Urinary bladder (tissue), 4 donors: ENCODE data around the gene OBI1. TPM values are rescaled to one million over a fixed set of nuclear protein-coding genes. Genes with fewer than 3 reads are reported as not detected.
A peak's percentile ranks its signal among the peaks of the same experiment; 100 is the strongest.

ENCODE experiments used
- DNase-seq: peaks from one replicate; pipeline ENCODE4 v3.0.0-alpha.2; 2015; ENCODE audit errors: extremely low spot score
- H3K27ac ChIP-seq: one replicate; pipeline ENCODE4 v1.5.1; 2013; ENCODE audit warnings: low read depth, mild to moderate bottlenecking, moderate library complexity
- H3K36me3 ChIP-seq: one replicate; pipeline ENCODE4 v1.6.1; 2013; ENCODE audit warnings: mild to moderate bottlenecking, moderate library complexity; ENCODE audit not compliant: insufficient read depth
- H3K4me1 ChIP-seq: one replicate; pipeline ENCODE4 v1.6.1; 2013; ENCODE audit warnings: mild to moderate bottlenecking, moderate library complexity; ENCODE audit not compliant: insufficient read depth
- H3K4me3 ChIP-seq: one replicate; pipeline ENCODE4 v1.5.1; 2013; ENCODE audit warnings: low read depth, low read length
- WGBS: extraction: QIAGEN DNeasy Blood & Tissue Kit; methylation state at CpG from one replicate; pipeline ENCODE4 v1.1.7; 2013; 5-methylcytosine and 5-hydroxymethylcytosine counted together
- polyA plus RNA-seq: library from polyadenylated mRNA; stranded (reverse); fragments of 200-250 nt; gene quantifications from one replicate; pipeline ENCODE4 v1.2.3, GENCODE V29; 2013
- total RNA-seq: library from RNA; depleted of rRNA; stranded (reverse); fragments of >200 nt; gene quantifications from one replicate; pipeline ENCODE4 v1.2.3, GENCODE V29; 2014
- donor health status: healthy with polysubstance abuse.
- donor health status: healthy.

The OBI1 gene
- total and polyA plus RNA-seq, 2 donors, result 9.2 to 29.9 TPM

DNA sequence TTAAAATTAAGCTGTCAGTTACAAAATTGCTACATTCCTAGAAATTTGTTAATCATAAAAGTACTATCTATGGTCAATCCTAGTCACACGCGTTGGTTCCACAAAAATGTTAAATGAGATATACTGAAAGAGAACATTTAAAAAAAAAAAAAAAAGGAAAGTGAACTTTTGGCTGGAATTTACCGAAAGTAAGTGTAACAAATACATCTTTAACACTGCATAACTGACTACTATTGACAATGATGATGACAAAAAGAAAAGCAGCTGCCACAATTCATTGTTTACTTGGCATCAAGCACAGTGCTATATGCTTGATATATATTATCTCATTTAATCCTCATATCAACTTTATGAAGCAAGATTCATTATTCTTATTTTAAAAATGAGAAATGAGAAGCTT lies 35.8 kb downstream of the OBI1 start:
- no peak for DNase-seq
- WGBS, result 97% methylated on average over 3 of the region's 3 CpGs
- Histone ChIP-seq H3K4me3 (no peak overlapping the region), H3K4me1 (no peaks in the 10 kb centered on the region), H3K27ac (no peak overlapping the region), H3K36me3 (peaks cover 7% of the 10 kb centered on the region)

DNA sequence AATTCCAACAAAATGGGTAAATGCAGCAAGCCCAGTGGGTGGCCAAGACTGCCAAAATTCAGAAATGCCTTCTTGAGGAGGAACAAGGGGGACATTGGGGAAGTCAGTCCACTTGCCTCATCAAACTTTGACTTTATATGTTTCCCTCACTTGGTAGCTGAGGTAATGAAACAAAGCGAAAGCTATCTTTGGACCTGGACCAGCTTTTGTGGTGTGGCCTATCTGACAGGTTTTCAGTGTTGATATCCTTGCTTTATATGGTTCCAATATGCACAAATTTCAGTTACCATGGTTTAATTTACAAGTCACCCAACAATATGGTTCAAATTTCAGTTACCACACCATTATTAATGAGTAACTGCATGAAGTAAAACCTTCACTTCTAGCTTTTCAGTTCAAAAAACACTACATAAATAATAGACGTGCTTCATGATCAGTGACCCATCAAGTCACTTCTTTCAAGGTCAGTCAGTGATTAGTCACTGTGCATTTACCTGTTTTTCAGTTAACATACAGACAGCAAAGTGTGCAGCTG lies 38.0 kb downstream of the OBI1 start:
- Histone ChIP-seq H3K36me3 (peaks cover 5% of the 10 kb centered on the region), H3K4me3 (no peak overlapping the region), H3K27ac (no peak overlapping the region), H3K4me1 (no peaks in the 10 kb centered on the region)
- DNase-seq, result no peak
- WGBS, result 95% methylated on average over 2 of the region's 2 CpGs

DNA sequence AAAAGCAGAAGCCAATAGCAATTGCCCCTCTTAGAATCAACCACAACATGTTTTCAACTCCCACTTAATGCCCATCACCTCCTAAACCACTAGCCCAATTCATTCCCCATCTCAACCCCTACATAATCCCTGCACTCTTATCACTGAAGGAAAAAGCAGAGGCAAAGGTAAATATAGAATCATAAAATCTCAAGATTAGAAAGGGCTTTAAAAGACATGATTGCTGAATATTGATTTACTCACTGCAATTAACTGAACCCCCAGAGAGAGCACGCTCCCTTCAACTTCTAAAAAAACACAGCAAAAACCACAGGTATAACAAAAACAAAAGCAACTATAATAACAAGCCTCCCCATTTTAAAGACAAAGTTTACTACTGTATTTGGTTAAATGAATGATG lies 40.5 kb downstream of the OBI1 start:
- DNase-seq, result no peak
- Histone ChIP-seq H3K4me3 (no peak overlapping the region), H3K27ac (no peak overlapping the region), H3K36me3 (peaks cover 3% of the 10 kb centered on the region), H3K4me1 (no peaks in the 10 kb centered on the region)
- 99% methylated on average over 1 of the region's 1 CpG for WGBS

DNA sequence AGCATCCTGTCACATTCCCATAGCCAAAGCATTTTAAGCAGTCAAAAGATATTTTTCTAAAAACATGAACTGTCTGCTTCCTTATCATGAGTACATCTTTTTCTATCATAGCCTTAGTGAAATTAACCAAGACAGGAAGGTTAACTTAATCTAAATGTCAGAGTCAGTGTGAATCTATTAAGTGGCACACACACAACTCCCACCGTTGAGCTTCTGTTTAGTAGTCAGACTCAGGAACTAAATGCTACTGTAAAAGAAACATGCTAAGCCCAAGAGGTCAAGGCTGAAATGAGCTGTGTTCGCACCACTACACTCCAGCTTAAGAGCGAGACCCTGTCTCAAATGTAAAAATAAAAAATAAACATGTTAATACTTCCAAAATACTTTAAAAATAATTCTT lies 47.9 kb downstream of the OBI1 start:
- no peak overlapping the region for H3K27ac ChIP-seq
- no peaks in the 10 kb centered on the region for H3K4me1 ChIP-seq
- peaks cover 3% of the 10 kb centered on the region for H3K36me3 ChIP-seq
- H3K4me3 ChIP-seq, result no peak overlapping the region
- WGBS, result 51% methylated on average over 3 of the region's 3 CpGs
- no peak for DNase-seq

DNA sequence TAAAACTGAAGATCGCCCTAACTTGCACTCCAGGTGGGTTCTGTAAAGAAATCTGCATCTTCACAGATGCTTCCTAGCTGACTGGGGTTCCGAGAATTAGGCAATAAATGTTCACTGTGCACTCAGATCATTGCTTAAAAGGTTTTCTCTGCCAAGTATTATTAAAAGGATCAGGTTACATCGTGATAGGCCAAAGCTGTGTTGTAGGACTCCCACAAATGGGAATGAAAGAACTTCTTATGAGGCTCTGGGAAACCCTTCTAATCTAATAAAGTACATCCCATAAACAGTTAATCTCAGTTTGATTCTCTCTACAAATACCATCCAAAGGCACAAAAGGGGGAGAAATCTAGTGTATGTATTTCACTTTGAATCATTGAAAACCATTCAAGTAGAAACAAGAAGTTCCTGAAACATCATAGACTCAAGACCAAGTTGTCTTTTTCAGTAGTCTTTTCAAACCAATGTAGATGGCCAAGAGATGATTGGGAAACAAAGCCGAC lies 48.5 kb downstream of the OBI1 start:
- DNase-seq, result peak; percentile 72
- H3K4me3 ChIP-seq, result no peak overlapping the region
- no peak overlapping the region for H3K27ac ChIP-seq
- no peaks in the 10 kb centered on the region for H3K4me1 ChIP-seq
- 26% methylated on average over 4 of the region's 4 CpGs for WGBS
- H3K36me3 ChIP-seq, result peaks cover under 1% of the 10 kb centered on the region

DNA sequence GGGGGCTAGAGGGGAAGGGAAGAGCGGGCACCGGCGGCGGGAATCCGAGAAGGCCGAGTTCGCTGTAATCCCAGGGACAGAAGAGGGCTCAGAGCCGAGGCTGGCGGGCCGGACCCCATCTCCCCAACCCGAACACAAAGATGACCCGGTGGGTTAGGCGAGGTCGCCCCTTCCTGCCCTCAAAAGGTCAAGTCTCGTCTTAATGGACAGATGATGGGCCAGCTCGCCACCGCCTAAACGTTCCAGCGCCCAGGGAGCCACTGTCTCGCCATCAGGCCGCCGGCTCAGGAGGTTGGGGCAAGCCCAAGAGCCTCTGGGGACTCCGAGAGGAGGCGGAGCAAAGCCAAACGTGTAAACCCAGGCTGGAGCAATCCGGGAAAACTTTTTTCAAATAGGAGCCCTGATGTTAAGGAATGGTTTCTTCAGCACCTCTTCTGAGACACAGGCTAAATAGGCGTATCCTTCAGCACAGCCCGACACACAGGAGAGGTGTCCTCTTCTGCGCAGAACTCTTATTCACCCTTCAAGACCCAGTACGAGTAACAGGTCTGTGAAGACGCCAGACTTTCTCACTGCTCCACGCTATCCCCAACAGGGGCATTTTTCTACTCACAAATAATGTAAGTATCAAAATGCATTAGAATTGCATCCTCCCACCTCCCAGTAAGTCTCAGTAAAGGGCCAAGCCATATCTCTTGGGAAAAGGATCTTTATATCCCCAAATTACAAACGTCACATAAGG lies 49.3 kb downstream of the OBI1 start:
- Histone ChIP-seq H3K36me3 (no peaks in the 10 kb centered on the region), H3K4me3 (peak overlapping the region; percentile 50), H3K27ac (no peak overlapping the region), H3K4me1 (no peaks in the 10 kb centered on the region)
- WGBS, result 15% methylated on average over 33 of the region's 33 CpGs
- no peak for DNase-seq

DNA sequence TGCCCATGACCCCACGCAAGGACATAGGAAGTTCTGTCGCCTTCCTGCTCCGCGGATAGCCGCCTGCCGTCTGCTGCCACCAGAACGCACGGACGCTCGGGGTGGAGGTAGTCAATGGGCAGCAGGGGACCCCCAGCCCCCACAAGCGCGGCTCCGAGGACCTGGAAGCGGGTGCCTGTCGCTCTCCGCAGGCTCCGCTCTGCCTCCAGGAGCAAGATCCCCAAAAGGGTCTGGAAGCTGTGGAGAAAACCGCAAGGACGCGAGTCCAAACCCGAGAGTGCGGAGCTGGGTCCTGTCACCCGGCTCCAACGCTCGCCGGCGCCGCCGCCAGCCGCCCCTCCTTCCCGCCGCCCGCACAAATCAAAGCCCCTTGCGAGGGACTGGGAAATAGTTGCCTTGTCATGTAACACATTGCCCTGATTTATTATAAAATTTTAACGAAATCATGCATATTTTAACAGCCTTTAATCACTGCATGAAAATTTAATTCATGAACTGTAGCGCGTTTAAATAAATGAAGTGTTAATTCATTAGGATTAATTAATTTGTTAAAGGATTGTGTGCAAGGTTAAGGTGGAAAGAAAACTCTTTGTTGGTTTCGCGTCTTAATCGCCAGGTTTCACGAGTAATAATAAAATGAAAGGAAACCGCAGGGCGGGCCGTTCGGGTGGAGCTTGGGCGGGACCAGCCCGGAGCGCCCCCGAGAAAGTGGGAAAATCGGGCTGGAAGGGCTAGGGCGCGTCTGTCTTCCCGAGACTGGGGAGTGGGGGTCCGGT lies 50.1 kb downstream of the OBI1 start:
- no peak for DNase-seq
- no peaks in the 10 kb centered on the region for H3K36me3 ChIP-seq

DNA sequence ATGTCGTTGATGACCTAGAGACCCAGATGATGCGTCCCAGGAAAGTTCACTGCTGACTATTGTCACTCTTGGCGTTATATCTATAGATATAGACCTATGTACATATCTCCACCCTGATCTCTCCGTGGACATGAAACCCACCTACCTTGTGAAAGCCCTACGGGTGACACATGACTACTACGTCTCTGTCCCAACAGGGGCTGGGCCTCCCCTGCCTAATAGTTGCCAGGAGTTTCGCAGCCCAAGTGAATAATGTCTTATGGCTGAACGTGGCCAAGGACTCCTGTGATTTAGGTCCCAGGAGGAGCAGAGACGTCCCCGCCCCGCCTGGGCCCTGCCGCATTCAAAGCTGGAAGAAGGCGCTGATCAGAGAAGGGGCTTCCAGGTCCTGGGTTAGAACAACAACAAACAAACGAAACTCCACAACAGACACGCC lies 50.7 kb downstream of the OBI1 start:
- Histone ChIP-seq H3K4me3 (peak overlapping the region; percentile 50), H3K4me1 (no peaks in the 10 kb centered on the region), H3K36me3 (no peaks in the 10 kb centered on the region), H3K27ac (no peak overlapping the region)
- 17% methylated on average over 15 of the region's 15 CpGs for WGBS
- DNase-seq, result no peak

More for the DNA sequence above, 50.1 kb downstream of the OBI1 start:
- Histone ChIP-seq H3K4me3 (peak overlapping the region; percentile 50), H3K4me1 (no peaks in the 10 kb centered on the region), H3K27ac (no peak overlapping the region)
- 2% methylated on average over 54 of the region's 54 CpGs for WGBS

DNA sequence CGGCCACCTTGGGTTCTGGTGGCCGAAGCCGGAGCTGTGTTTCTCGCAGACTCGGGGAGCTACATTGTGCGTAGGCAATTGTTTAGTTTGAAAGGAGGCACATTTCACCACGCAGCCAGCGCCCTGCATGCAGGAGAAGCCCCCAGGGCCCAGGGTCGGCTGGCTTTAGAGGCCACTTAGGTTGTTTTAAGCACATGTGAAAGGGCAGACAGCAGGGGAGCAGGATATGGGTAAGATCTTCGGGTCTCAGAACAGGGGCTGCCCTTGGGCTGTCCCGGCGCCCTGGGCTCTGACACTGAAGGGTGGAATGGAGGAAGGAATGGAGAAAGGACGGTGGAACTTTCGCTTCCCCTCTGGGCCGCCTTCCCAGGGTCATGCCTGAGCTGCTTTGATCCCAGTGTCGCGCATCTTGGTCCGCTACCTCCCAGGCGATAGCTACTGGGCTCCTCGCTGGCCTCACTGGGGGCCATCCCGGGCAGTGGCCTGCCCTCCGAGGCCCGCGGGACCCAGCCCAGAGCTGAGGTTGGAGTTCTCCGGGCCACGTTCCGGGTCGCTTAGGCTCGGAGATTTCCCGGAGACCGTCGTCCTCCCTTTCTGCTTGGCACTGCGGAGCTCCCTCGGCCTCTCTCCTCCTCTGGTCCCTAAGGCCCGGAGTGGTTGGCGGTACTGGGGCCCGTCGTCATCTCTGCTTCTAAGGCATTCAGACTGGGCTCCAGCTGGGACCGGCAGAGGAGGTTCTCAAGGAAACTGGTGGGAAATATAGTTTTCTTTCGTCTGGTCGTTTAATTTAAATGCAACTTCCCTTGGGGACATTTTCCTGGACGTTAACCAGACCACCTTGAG lies 51.3 kb downstream of the OBI1 start:
- Histone ChIP-seq H3K27ac (no peak overlapping the region), H3K4me3 (no peak overlapping the region), H3K4me1 (no peaks in the 10 kb centered on the region), H3K36me3 (no peaks in the 10 kb centered on the region)
- 18% methylated on average over 42 of the region's 42 CpGs for WGBS
- DNase-seq, result no peak

DNA sequence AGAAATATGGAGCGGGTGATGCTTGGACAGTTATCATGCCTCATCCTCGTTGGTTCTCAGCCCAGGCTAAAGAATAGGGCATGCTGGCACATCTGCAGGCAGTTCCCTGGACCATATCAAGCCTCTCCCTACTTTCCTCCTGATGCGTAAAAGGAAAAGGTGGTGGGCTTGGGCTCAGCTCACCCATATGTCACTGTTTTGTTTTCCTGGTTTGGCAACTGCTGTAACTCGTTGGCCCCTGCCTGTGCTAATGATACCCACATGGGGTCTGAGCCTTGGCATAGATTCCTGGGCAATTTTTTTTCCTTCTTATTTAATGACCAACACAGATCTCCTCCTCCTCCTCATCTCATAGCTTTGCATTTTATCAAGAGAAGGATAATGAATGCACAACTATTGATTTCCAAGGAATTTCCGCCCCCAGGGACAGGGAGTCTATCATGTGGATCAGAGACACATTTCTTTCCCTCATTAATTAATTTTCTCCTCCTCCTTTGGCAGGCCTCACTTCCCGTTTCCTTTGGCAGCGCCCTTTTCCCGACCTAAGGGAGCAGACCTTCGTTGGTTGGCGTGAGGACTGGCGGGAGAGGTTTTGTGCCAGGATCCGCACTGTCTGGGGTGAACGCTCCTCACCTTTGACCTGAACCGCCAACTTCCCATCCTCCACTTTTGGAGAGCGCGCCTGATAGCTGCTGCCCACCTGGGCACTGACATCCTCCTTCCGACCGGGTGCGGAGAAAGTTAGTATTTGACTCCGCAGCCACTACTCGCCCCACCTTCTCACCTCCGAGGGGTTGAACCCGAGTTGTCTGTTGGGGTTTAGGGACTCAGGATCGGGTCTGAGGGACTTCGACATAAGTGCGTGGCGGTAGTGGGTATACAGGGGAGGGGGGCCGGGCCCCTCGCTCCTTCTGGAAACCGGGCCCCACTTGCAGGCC lies 52.2 kb downstream of the OBI1 start:
- Histone ChIP-seq H3K4me3 (no peak overlapping the region), H3K27ac (no peak overlapping the region), H3K4me1 (no peaks in the 10 kb centered on the region), H3K36me3 (no peaks in the 10 kb centered on the region)
- 17% methylated on average over 30 of the region's 30 CpGs for WGBS
- no peak for DNase-seq

DNA sequence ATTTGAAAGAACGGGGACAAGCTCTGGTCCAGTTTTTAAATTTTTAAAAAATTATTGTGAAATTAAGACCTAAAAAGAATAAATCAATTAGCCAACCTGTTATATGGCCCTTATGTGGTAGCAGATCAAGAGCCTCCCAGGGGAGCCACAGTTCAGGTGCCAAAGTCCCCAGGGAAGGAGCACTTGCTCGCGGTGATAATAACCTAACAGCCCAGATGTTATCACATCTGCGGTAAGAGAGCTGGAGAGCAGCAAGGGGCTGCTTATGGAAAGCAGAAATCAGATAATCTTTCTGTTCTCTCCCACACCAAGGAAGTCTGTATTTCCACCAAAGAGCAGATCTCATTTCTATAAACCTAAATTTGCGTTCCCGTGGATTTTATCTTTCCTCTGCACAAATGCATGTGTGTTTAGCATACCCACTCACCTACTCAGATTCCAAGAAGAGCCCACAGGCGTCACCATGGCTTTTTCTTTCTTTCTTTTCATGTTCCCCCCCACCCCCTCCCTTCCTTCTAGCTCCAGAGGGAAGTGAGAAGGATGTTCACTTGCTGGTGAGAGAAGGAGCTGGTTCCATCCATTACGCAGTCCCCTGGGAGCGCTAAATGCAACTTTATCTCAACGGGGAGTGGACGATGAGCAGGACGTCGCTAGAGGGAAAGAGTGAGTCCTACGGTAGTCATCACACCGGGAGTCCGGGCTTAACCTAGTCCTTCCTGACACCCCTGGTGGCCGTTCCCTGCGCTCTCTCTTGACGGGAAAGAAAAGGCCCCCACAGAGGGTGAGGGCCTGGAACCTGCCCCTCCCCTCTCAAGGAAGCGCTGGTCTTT lies 54.0 kb downstream of the OBI1 start:
- no peak for DNase-seq
- Histone ChIP-seq H3K4me3 (no peak overlapping the region), H3K27ac (no peak overlapping the region), H3K36me3 (no peaks in the 10 kb centered on the region), H3K4me1 (no peaks in the 10 kb centered on the region)
- 6% methylated on average over 20 of the region's 20 CpGs for WGBS
